ENCODE measurements around the gene NLGN1.

Gene NLGN1

DNA sequence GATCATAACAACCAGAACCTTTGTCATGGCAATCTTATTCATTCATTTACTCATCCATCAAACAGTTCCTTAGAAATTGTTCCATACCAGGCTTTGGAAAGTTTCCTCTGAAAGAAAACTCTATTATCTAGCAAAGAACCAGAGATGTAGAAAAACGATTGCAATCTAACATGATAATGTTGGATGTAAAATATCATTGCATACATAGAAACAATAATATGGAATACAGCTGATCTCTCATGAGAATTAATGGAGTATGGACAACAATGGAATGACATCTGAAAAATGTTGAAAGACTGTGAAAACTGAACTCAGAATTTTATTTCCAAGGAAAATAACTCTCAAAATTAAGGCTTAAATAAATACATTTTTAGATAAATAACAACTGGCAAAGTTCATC, 665.4 kb downstream of the NLGN1 start:
- WGBS (ENCODE audit: insufficient coverage, insufficient read length) = no CpG with 5 or more reads among the region's 1 CpG
- Histone ChIP-seq H3K4me3 (ENCODE audit: low read length) (no peak overlapping the region), H3K4me1 (ENCODE audit: control insufficient read depth, insufficient read depth, low read length) (no peaks in the 10 kb centered on the region), H3K27ac (ENCODE audit: low read length) (no peak overlapping the region), H3K27me3 (ENCODE audit: control insufficient read depth, insufficient read depth, low read length) (no peaks in the 10 kb centered on the region), H3K9me3 (ENCODE audit: control insufficient read depth, insufficient read depth, low read length) (no peaks in the 10 kb centered on the region), H3K36me3 (ENCODE audit: control insufficient read depth, insufficient read depth, low read length) (no peaks in the 10 kb centered on the region)
- DNase-seq (ENCODE audit: low read depth, low spot score) = no peak

DNA sequence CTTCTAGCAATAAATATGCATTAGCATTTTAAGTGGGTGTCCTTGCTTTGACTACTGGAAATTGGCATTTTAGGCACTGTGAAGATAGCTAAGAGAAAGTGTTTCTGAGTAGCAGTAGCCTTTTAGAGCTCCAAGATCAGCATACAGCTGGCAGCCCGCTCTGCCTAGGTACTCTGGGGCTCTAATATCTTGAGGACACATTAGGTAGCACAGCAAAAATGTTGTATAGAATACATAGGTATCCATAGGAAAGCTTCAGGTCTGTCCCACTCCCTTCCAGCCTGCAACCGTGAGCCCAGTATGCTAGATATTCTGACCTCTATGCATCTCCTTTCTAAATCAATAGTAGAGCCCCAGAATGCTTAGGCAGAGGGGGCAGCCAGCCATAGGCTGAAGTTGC, 670.5 kb downstream of the NLGN1 start:
- Histone ChIP-seq H3K27me3 (ENCODE audit: control insufficient read depth, insufficient read depth, low read length) (no peaks in the 10 kb centered on the region), H3K9me3 (ENCODE audit: control insufficient read depth, insufficient read depth, low read length) (no peaks in the 10 kb centered on the region), H3K36me3 (ENCODE audit: control insufficient read depth, insufficient read depth, low read length) (no peaks in the 10 kb centered on the region), H3K4me1 (ENCODE audit: control insufficient read depth, insufficient read depth, low read length) (no peaks in the 10 kb centered on the region), H3K4me3 (ENCODE audit: low read length) (no peak overlapping the region), H3K27ac (ENCODE audit: low read length) (no peak overlapping the region)
- DNase-seq (ENCODE audit: low read depth, low spot score) = no peak
- no CpG with 5 or more reads among the region's 2 CpGs for whole genome bisulfite sequencing (ENCODE audit: insufficient coverage, insufficient read length)

GRCh38 chr3:174072675-174073074, 675.1 kb downstream of the NLGN1 start:
- WGBS (ENCODE audit: insufficient coverage, insufficient read length) = no CpG with 5 or more reads among the region's 1 CpG
- Histone ChIP-seq H3K9me3 (ENCODE audit: control insufficient read depth, insufficient read depth, low read length) (no peaks in the 10 kb centered on the region), H3K4me3 (ENCODE audit: low read length) (no peak overlapping the region), H3K36me3 (ENCODE audit: control insufficient read depth, insufficient read depth, low read length) (no peaks in the 10 kb centered on the region), H3K4me1 (ENCODE audit: control insufficient read depth, insufficient read depth, low read length) (no peaks in the 10 kb centered on the region), H3K27me3 (ENCODE audit: control insufficient read depth, insufficient read depth, low read length) (no peaks in the 10 kb centered on the region), H3K27ac (ENCODE audit: low read length) (no peak overlapping the region)
- DNase-seq (ENCODE audit: low read depth, low spot score) = no peak

DNA sequence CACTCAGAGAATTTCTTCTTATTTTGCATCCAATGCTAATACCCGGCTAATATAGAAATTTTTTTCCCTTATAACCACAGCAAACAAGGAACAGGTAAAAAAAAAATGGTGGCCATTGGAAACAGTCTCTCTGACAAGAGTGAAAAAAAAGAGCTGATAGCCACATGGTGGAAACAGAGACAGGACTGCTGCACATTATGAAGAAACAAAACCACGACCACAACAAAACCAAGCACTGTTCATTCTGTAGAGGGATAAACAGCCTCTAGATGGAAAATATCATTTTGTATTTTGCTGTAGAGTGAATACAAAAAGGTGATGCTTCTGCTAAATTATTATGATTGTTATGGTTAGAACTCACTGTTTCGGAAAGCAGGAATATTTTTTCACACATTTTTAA, 686.2 kb downstream of the NLGN1 start:
- H3K27ac ChIP-seq (ENCODE audit: low read length) = no peak overlapping the region
- no peaks in the 10 kb centered on the region for H3K9me3 ChIP-seq (ENCODE audit: control insufficient read depth, insufficient read depth, low read length)
- WGBS (ENCODE audit: insufficient coverage, insufficient read length) = no CpG with 5 or more reads among the region's 3 CpGs
- H3K4me3 ChIP-seq (ENCODE audit: low read length) = no peak overlapping the region
- DNase-seq (ENCODE audit: low read depth, low spot score) = no peak
- no peaks in the 10 kb centered on the region for H3K4me1 ChIP-seq (ENCODE audit: control insufficient read depth, insufficient read depth, low read length)
- H3K36me3 ChIP-seq (ENCODE audit: control insufficient read depth, insufficient read depth, low read length) = no peaks in the 10 kb centered on the region
- H3K27me3 ChIP-seq (ENCODE audit: control insufficient read depth, insufficient read depth, low read length) = no peaks in the 10 kb centered on the region

GRCh38 chr3:174089592-174089991, 692.0 kb downstream of the NLGN1 start:
- Histone ChIP-seq H3K4me1 (ENCODE audit: control insufficient read depth, insufficient read depth, low read length) (no peaks in the 10 kb centered on the region), H3K4me3 (ENCODE audit: low read length) (no peak overlapping the region), H3K27me3 (ENCODE audit: control insufficient read depth, insufficient read depth, low read length) (no peaks in the 10 kb centered on the region), H3K36me3 (ENCODE audit: control insufficient read depth, insufficient read depth, low read length) (no peaks in the 10 kb centered on the region), H3K27ac (ENCODE audit: low read length) (no peak overlapping the region), H3K9me3 (ENCODE audit: control insufficient read depth, insufficient read depth, low read length) (no peaks in the 10 kb centered on the region)
- no peak for DNase-seq (ENCODE audit: low read depth, low spot score)
- no CpG with 5 or more reads among the region's 2 CpGs for WGBS (ENCODE audit: insufficient coverage, insufficient read length)

DNA sequence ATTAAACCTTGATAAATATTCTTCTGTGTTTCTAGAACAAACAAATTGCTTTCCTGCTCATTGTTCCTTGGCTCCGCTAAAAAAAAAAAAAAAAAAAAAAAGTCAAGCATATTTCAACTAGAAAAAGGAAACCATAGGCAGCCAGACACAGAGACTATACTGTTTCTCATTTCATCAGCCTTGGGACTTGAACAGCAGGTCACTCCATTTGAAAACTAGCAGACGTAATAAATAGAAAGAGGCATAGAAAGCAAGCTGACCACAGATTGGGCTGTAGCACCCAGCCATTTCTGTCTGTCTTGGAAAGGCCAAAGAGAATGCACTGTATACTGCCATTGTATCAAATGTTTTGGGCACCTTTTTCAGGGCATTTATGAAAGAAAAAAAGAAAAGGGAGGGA, 697.1 kb downstream of the NLGN1 start:
- Histone ChIP-seq H3K27ac (ENCODE audit: low read length) (no peak overlapping the region), H3K9me3 (ENCODE audit: control insufficient read depth, insufficient read depth, low read length) (no peaks in the 10 kb centered on the region), H3K4me1 (ENCODE audit: control insufficient read depth, insufficient read depth, low read length) (no peaks in the 10 kb centered on the region), H3K27me3 (ENCODE audit: control insufficient read depth, insufficient read depth, low read length) (no peaks in the 10 kb centered on the region), H3K4me3 (ENCODE audit: low read length) (no peak overlapping the region), H3K36me3 (ENCODE audit: control insufficient read depth, insufficient read depth, low read length) (no peaks in the 10 kb centered on the region)
- WGBS (ENCODE audit: insufficient coverage, insufficient read length) = no CpG with 5 or more reads among the region's 2 CpGs
- no peak for DNase-seq (ENCODE audit: low read depth, low spot score)

DNA sequence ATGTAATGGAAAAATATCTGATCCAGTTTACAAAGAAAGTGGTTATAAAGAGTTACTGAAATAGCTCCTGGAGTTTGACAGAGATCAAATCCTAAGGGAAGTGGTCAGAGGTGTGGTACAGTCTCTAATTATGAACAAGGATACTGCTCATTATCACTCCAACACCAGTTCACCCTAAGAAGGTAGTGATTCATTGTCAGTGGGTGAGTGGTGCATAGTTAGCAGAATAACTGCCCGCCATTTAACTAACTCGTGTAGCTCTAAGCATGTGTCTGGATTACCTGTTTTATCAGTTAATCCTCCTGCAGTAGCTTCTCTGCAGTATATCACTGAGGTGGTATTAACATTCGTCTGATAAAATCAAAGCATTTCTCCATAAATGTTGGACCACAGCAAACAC, 700.1 kb downstream of the NLGN1 start:
- Histone ChIP-seq H3K4me1 (ENCODE audit: control insufficient read depth, insufficient read depth, low read length) (peaks cover 3% of the 10 kb centered on the region; the same call in 1 of the 2 replicates), H3K27me3 (ENCODE audit: control insufficient read depth, insufficient read depth, low read length) (no peaks in the 10 kb centered on the region), H3K27ac (ENCODE audit: low read length) (no peak overlapping the region), H3K4me3 (ENCODE audit: low read length) (no peak overlapping the region), H3K9me3 (ENCODE audit: control insufficient read depth, insufficient read depth, low read length) (no peaks in the 10 kb centered on the region), H3K36me3 (ENCODE audit: control insufficient read depth, insufficient read depth, low read length) (no peaks in the 10 kb centered on the region)
- no CpG with 5 or more reads among the region's 3 CpGs for whole genome bisulfite sequencing (ENCODE audit: insufficient coverage, insufficient read length)
- DNase-seq (ENCODE audit: low read depth, low spot score) = no peak

DNA sequence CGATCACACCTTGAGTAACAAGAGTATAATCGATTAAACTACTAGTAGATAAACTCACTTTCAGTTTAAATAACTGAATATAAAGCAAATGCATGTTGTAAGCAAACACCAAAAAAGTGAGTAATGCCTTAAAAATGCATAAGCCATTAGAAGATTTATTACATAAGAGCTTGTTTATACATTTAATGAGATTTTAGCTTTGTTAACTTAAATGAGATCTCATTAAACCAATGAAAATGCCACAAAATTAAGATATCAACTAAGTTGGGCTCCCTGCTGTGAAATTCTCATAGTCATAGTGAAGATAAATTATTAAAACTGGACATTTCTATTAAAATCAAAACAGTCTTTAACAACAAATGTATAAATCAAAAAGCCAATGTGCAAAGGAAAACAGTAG, 701.2 kb downstream of the NLGN1 start:
- no peak overlapping the region for H3K27ac ChIP-seq (ENCODE audit: low read length)
- no peaks in the 10 kb centered on the region for H3K36me3 ChIP-seq (ENCODE audit: control insufficient read depth, insufficient read depth, low read length)
- H3K4me1 ChIP-seq (ENCODE audit: control insufficient read depth, insufficient read depth, low read length) = peaks cover 3% of the 10 kb centered on the region; the same call in 1 of the 2 replicates
- no peak for DNase-seq (ENCODE audit: low read depth, low spot score)
- no peaks in the 10 kb centered on the region for H3K9me3 ChIP-seq (ENCODE audit: control insufficient read depth, insufficient read depth, low read length)
- H3K4me3 ChIP-seq (ENCODE audit: low read length) = no peak overlapping the region
- WGBS (ENCODE audit: insufficient coverage, insufficient read length) = no CpG with 5 or more reads among the region's 2 CpGs
- H3K27me3 ChIP-seq (ENCODE audit: control insufficient read depth, insufficient read depth, low read length) = no peaks in the 10 kb centered on the region

DNA sequence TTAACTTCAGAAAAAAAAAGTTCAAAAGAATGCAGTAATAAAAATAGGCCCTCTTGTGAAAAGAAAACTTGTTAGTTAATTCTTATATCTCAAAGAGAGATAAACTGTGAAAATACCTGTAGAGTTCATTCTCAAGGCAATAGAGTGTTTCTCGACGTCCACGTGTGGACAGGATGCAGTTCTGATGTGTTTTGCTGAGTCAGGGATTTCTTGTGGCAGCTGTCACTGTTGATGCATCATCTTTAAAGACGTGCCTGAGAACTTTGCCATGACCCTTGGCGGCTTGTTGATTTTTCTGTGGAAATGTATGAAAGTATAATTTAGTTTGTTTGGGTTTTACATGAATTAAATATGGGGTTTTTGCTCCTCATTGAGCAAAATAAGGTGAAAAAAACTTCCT, 702.2 kb downstream of the NLGN1 start:
- H3K4me3 ChIP-seq (ENCODE audit: low read length) = no peak overlapping the region
- WGBS (ENCODE audit: insufficient coverage, insufficient read length) = no CpG with 5 or more reads among the region's 5 CpGs
- no peaks in the 10 kb centered on the region for H3K9me3 ChIP-seq (ENCODE audit: control insufficient read depth, insufficient read depth, low read length)
- H3K36me3 ChIP-seq (ENCODE audit: control insufficient read depth, insufficient read depth, low read length) = no peaks in the 10 kb centered on the region
- H3K27me3 ChIP-seq (ENCODE audit: control insufficient read depth, insufficient read depth, low read length) = no peaks in the 10 kb centered on the region
- no peak for DNase-seq (ENCODE audit: low read depth, low spot score)
- H3K4me1 ChIP-seq (ENCODE audit: control insufficient read depth, insufficient read depth, low read length) = peaks cover 3% of the 10 kb centered on the region; the same call in 1 of the 2 replicates
- H3K27ac ChIP-seq (ENCODE audit: low read length) = no peak overlapping the region

DNA sequence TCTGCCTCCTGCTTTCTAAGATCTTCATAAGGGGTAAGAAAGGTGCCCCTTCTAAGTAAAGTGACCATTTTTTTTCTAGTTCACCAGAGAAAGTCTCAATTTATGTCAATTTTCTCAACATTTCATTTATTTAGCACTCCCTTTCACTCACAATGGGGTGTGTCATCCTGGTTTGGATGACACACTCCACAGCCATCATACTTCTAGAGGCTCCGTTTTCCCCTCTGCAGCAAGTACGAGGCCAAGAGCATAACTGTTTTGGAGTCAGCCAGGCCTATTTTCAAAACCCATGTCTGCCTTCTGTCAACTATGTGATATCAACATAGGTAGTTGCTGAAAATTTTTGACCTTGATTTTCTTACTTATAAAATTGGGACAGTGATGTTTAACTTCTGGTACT, 703.2 kb downstream of the NLGN1 start:
- H3K9me3 ChIP-seq (ENCODE audit: control insufficient read depth, insufficient read depth, low read length) = no peaks in the 10 kb centered on the region
- no CpG with 5 or more reads among the region's 2 CpGs for WGBS (ENCODE audit: insufficient coverage, insufficient read length)
- H3K27me3 ChIP-seq (ENCODE audit: control insufficient read depth, insufficient read depth, low read length) = no peaks in the 10 kb centered on the region
- no peaks in the 10 kb centered on the region for H3K36me3 ChIP-seq (ENCODE audit: control insufficient read depth, insufficient read depth, low read length)
- no peak for DNase-seq (ENCODE audit: low read depth, low spot score)
- peaks cover 3% of the 10 kb centered on the region; the same call in 1 of the 2 replicates for H3K4me1 ChIP-seq (ENCODE audit: control insufficient read depth, insufficient read depth, low read length)
- no peak overlapping the region for H3K27ac ChIP-seq (ENCODE audit: low read length)
- no peak overlapping the region for H3K4me3 ChIP-seq (ENCODE audit: low read length)

- Histone ChIP-seq H3K4me1 (ENCODE audit: control insufficient read depth, insufficient read depth, low read length) (peaks cover 3% of the 10 kb centered on the region; the same call in 1 of the 2 replicates), H3K4me3 (ENCODE audit: low read length) (no peak overlapping the region), H3K36me3 (ENCODE audit: control insufficient read depth, insufficient read depth, low read length) (no peaks in the 10 kb centered on the region), H3K27me3 (ENCODE audit: control insufficient read depth, insufficient read depth, low read length) (no peaks in the 10 kb centered on the region), H3K27ac (ENCODE audit: low read length) (no peak overlapping the region), H3K9me3 (ENCODE audit: control insufficient read depth, insufficient read depth, low read length) (no peaks in the 10 kb centered on the region)
- DNase-seq (ENCODE audit: low read depth, low spot score) = no peak
- no CpG with 5 or more reads among the region's 5 CpGs for WGBS (ENCODE audit: insufficient coverage, insufficient read length)
These were observed 703.7 kb downstream of the NLGN1 start for GRCh38 chr3:174101244-174101643.
